Stomach (tissue), 9 donors: ENCODE measurements around the gene FBXO44. TPM values are rescaled to one million over a fixed set of nuclear protein-coding genes. Genes with fewer than 3 reads are reported as not detected.

ENCODE experiments used
- DNase-seq, 2 donors: peaks; one replicate each; pipeline versions ENCODE4 v3.0.0 to v3.0.0-alpha.2; 2013 to 2019
- H3K27ac ChIP-seq, 5 donors: fragments of 200-600 bp in 4 of 5; sonication (generic) in 4 of 5; one replicate each; pipeline ENCODE4 v1.5.1; 2013 to 2019; ENCODE audit warnings: mild to moderate bottlenecking in 1 of 5, moderate library complexity in 1 of 5
- H3K27me3 ChIP-seq, 3 donors: fragments of 200-600 bp; sonication (generic); one replicate each; pipeline ENCODE4 v1.5.1; 2017 to 2019; ENCODE audit warnings: mixed run types in 1 of 3
- H3K36me3 ChIP-seq, 4 donors: fragments of 200-600 bp; sonication (generic); 1 replicate in 3 of 4; 2 replicates in 1 of 4; pipeline ENCODE4 v1.5.1; 2016 to 2019
- H3K4me1 ChIP-seq, 4 donors: fragments of 200-600 bp; sonication (generic); one replicate each; pipeline ENCODE4 v1.5.1; 2016 to 2019
- H3K4me3 ChIP-seq, 4 donors: fragments of 200-600 bp; sonication (generic) in 3 of 4; one replicate each; pipeline ENCODE4 v1.5.1; 2016 to 2019; ENCODE audit warnings: mild to moderate bottlenecking in 1 of 4
- H3K9me3 ChIP-seq, 4 donors: fragments of 200-600 bp; sonication (generic); one replicate each; pipeline ENCODE4 v1.5.1; 2016 to 2019
- EP300 ChIP-seq: sonication (generic); formaldehyde crosslinking; IDR thresholded peaks from one replicate; pipeline ENCODE4 v1.6.1; 2017; ENCODE audit warnings: antibody characterized with exemption
- POLR2A ChIP-seq, 4 donors: fragments of 450-650 bp; IDR thresholded peaks; one replicate each; pipeline ENCODE4 v1.6.1; 2016; ENCODE audit warnings: antibody characterized with exemption in 4 of 4, control low read depth in 2 of 4, mild to moderate bottlenecking in 1 of 4, moderate library complexity in 1 of 4
- POLR2AphosphoS5 ChIP-seq, 3 donors: sonication (generic); formaldehyde crosslinking; IDR thresholded peaks; one replicate each; pipeline ENCODE4 v1.6.1; 2016; ENCODE audit warnings: antibody characterized with exemption in 3 of 3
- WGBS, 5 donors: extraction: QIAGEN DNeasy Blood & Tissue Kit in 3 of 5; methylation state at CpG; one replicate each; pipeline versions ENCODE4 v1.1.5 to v1.1.7; 2013 to 2018; 5-methylcytosine and 5-hydroxymethylcytosine counted together
- intact Hi-C: fragments of 100-400 bp; cut with DNase I; formaldehyde crosslinking; loops from one replicate; pipeline ENCODE4 v1.15.1; 2023; ENCODE audit warnings: low total_unique reads
- polyA plus RNA-seq, 3 donors: library from polyadenylated mRNA; stranded (reverse); fragments of 200-250 nt; gene quantifications; one replicate each; pipeline ENCODE4 v1.2.3, GENCODE V29; 2013
- total RNA-seq, 5 donors: library from RNA; depleted of rRNA; stranded (reverse); fragments of >200 nt; gene quantifications; one replicate each; pipeline versions ENCODE4 v1.1.0 to v1.2.3, GENCODE V29; 2014 to 2016
- TF ChIP-seq, protein P1 (sequence below), 7 experiments: fragments of 450-650 bp in 4 of 7; fragments of 200-600 bp in 3 of 7; sonication (generic) in 3 of 7; IDR thresholded peaks; one replicate each; pipeline ENCODE4 v1.5.1; 2016 to 2019; ENCODE audit warnings: antibody characterized with exemption in 7 of 7, control low read depth in 2 of 7, mild to moderate bottlenecking in 1 of 7
- donor health status: healthy with polysubstance abuse.
- donor health status: Bipolar disorder and iron deficiency.
- donor health status: healthy.

Gene FBXO44
- total and polyA plus RNA-seq, 8 donors, result 3.6 to 54.8 (median 12.1) TPM

DNA sequence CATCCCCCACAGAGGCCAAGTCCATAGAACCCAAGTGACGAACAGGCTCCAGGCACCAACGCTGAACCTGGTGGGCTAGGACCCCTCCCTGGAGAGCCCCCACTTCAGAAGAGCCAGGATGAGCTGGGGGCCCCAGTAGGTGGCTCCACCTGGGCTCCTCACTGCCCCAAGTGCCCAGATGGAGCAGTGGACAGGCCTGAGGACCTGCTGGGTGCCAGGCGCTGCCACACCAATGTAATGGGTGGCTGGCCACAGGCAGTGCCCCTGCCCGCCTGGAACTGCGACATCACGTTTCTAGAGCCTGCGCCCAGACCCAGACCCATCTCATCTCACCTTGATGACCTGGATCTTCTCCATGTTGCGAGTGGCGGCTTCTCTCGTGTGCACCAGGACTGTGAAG lies 20.6 kb downstream of the FBXO44 start:
- Histone ChIP-seq H3K4me3 (no peak overlapping the region), H3K9me3 (no peaks in the 10 kb centered on the region), H3K4me1 (peaks cover 9 to 41% (median 30%) of the 10 kb centered on the region in 4 donors), H3K27ac (no peak overlapping the region), H3K36me3 (peaks cover 34 to 71% (median 65%) of the 10 kb centered on the region in 4 donors), H3K27me3 (no peaks in the 10 kb centered on the region)
- 95 to 98% (median 96%) methylated on average over 10 of the region's 10 CpGs for WGBS, 5 donors
- TF ChIP-seq EP300, result no peak
- no peak for TF ChIP-seq POLR2A (IDR thresholded peaks at IDR 0.05)
- TF ChIP-seq POLR2AphosphoS5 (IDR thresholded peaks at IDR 0.05), result no peak
- TF ChIP-seq, protein P1, sequence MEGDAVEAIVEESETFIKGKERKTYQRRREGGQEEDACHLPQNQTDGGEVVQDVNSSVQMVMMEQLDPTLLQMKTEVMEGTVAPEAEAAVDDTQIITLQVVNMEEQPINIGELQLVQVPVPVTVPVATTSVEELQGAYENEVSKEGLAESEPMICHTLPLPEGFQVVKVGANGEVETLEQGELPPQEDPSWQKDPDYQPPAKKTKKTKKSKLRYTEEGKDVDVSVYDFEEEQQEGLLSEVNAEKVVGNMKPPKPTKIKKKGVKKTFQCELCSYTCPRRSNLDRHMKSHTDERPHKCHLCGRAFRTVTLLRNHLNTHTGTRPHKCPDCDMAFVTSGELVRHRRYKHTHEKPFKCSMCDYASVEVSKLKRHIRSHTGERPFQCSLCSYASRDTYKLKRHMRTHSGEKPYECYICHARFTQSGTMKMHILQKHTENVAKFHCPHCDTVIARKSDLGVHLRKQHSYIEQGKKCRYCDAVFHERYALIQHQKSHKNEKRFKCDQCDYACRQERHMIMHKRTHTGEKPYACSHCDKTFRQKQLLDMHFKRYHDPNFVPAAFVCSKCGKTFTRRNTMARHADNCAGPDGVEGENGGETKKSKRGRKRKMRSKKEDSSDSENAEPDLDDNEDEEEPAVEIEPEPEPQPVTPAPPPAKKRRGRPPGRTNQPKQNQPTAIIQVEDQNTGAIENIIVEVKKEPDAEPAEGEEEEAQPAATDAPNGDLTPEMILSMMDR (IDR thresholded peaks at IDR 0.05), result no peak
- intact Hi-C loops, result no loop called here
- DNase-seq, result no peak

DNA sequence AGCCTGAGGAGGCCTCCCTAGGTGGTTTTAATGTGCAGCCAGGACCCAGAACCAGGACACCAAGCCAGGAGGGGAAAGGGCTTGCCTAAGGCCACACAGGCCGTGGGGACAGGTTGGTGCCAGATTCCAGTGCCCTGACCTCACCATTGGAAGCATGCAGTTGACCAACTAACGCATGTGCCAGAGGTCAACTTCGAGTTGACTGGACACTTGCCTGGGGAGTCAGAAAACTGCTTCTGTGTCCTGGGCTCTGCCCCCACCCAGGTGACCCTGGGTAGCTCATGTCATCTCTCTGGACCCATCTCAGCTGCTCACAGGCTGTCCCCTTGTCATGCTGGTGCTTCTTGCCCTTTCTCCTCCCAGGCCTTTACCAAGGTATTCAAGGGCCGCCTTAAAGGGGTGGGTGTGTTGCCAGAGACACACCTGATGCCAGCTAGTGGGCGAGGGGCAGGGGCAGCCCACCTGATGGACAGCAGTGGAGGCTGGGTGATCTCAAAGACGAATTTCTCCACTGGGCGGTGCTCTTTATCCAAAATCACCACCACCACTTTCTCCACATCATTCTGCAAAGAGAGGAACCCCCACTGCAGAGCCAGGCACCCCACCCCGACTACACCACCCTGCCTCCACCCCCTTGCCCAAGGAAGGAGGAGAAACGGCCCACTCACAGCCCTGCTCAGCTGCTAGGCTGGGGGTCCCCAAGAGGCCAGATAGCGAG lies 21.9 kb downstream of the FBXO44 start:
- peaks cover 34 to 62% (median 59%) of the 10 kb centered on the region in 4 donors for H3K36me3 ChIP-seq
- no peaks in the 10 kb centered on the region for H3K27me3 ChIP-seq
- DNase-seq, result no peak
- TF ChIP-seq POLR2AphosphoS5 (IDR thresholded peaks at IDR 0.05), result no peak
- no peak for TF ChIP-seq EP300
- TF ChIP-seq, protein P1 (IDR thresholded peaks at IDR 0.05), result no peak
- TF ChIP-seq POLR2A (IDR thresholded peaks at IDR 0.05), result no peak
- H3K9me3 ChIP-seq, result no peaks in the 10 kb centered on the region
- WGBS, 5 donors, result 81 to 90% (median 83%) methylated on average over 9 to 10 of the region's 10 CpGs
- intact Hi-C loops, result no loop called here
- peaks cover 5 to 37% (median 25%) of the 10 kb centered on the region in 4 donors for H3K4me1 ChIP-seq
- H3K27ac ChIP-seq, result no peak overlapping the region
- no peak overlapping the region for H3K4me3 ChIP-seq

DNA sequence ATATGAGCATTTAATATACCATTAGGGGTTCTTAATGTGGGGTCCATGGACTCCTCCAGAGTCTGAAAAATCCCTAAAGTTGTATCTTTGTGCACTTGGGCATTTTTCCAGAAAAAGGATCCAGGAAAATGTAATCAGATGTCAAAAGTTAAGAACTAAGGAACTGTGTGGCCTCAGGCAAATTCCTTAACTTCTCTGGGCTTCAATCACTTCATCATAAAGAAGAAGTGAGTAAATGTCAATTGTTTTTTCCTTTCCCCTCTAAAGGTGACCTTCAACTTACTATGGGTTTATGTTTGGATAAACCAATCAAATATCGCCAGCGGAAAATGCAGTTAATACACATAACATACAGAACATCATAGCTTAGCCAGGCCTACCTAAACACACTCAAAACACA lies 23.8 kb downstream of the FBXO44 start:
- 91 to 100% (median 96%) methylated on average over 2 of the region's 2 CpGs for WGBS, 5 donors
- H3K27me3 ChIP-seq, result peaks cover 0 to 9% (median 0%) of the 10 kb centered on the region in 3 donors
- no peak overlapping the region for H3K4me3 ChIP-seq
- no peak overlapping the region for H3K27ac ChIP-seq
- intact Hi-C loops, result no loop called here
- no peaks in the 10 kb centered on the region for H3K9me3 ChIP-seq
- TF ChIP-seq POLR2AphosphoS5 (IDR thresholded peaks at IDR 0.05), result no peak
- TF ChIP-seq, protein P1 (IDR thresholded peaks at IDR 0.05), result no peak
- no peak for TF ChIP-seq EP300
- TF ChIP-seq POLR2A (IDR thresholded peaks at IDR 0.05), result no peak
- H3K4me1 ChIP-seq, result peaks cover 5 to 33% (median 21%) of the 10 kb centered on the region in 4 donors
- H3K36me3 ChIP-seq, result peaks cover 23 to 43% (median 42%) of the 10 kb centered on the region in 4 donors
- no peak for DNase-seq

DNA sequence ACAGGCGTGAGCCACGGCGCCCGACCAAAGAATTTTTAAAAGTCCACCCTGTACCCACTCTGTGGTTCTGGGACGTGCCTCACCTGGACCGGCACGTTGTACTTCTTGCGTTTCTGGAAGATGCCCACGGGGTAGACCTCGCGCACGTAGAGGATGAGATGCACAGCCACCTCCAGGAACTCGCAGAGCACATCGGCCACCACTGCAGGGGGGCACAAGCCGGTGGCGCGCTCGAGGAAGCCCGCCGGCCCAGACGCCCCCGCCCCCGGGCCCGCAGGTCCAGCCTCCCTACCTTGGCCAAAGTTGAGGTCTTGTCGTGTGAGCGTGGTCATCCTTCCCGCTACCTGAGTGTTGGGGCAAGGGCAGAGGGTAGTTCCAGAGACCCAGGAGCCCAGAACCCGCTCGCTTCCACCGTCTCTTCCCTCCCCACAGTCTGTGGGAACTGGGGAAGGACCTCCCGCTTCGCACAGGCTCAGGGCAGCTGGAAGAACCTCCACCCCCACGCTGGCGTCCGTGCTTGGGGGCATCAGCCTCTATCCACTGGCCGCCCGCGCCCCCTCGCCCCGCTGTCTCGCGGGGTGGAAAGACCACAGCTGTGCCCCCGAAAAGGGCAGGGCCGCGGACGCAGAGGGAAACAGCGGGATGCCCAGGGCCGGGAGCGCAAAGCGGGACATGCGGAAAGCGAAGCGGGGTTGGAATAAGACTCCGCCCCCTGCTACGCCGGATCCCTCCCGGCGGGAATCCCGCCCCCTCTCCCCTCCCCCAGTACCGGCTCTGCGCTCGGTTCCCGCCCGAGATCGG lies 25.8 kb downstream of the FBXO44 start:
- H3K9me3 ChIP-seq, result no peaks in the 10 kb centered on the region
- intact Hi-C loops, result no loop called here
- DNase-seq, result no peak
- peak in 1 of 4 donors; percentile 52 for TF ChIP-seq POLR2A (IDR thresholded peaks at IDR 0.05)
- no peak for TF ChIP-seq POLR2AphosphoS5 (IDR thresholded peaks at IDR 0.05)
- H3K27ac ChIP-seq, result peak overlapping the region; percentile 78 to 92 (median 90)
- H3K27me3 ChIP-seq, result peaks cover 0 to 9% (median 0%) of the 10 kb centered on the region in 3 donors
- H3K36me3 ChIP-seq, result peaks cover 14 to 23% (median 22%) of the 10 kb centered on the region in 4 donors
- 5 to 8% (median 6%) methylated on average over 32 to 65 of the region's 65 CpGs for WGBS, 5 donors
- H3K4me3 ChIP-seq, result peak overlapping the region; percentile 76 to 94 (median 92)
- peaks cover 5 to 33% (median 21%) of the 10 kb centered on the region in 4 donors for H3K4me1 ChIP-seq
